ENCODE results near the gene SH3TC1. TPM values are rescaled to one million over a fixed set of nuclear protein-coding genes. Genes with fewer than 3 reads are reported as not detected.

Gene SH3TC1
- total RNA-seq, 2 experiments from 2014 or later: 119 to 127 TPM

GRCh38 chr4:8211737-8212581 is 12.9 kb downstream of the SH3TC1 start:
- H3K4me3 Mint-ChIP-seq: no peak overlapping the region
- intact Hi-C loops (cut with DNase I, micrococcal nuclease): no loop called here
- Histone ChIP-seq H3K27me3 (ENCODE audit: control insufficient read depth in 1 of 2, insufficient read depth in 2 of 2, low read length in 2 of 2) (no peaks in the 10 kb centered on the region), H3K27ac (ENCODE audit: low read depth in 1 of 2, low read length in 2 of 2) (no peak overlapping the region), H3K9me3 (ENCODE audit: control insufficient read depth in 1 of 2, insufficient read depth in 1 of 2, low read length in 2 of 2) (peaks cover 0 to under 1% of the 10 kb centered on the region in 2 experiments), H3K36me3 (ENCODE audit: insufficient read depth, low read length) (peaks cover 59% of the 10 kb centered on the region), H3K4me3 (ENCODE audit: low read length) (no peak overlapping the region), H3K4me1 (ENCODE audit: insufficient read depth, low read length) (no peaks in the 10 kb centered on the region)
- peaks cover 8% of the 10 kb centered on the region for H3K4me1 Mint-ChIP-seq (ENCODE audit: low read depth)
- ChIA-PET POLR2A (no interaction called here), CTCF (no interaction called here)
- no peak for ATAC-seq (ENCODE audit: poor library complexity)
- no peaks in the 10 kb centered on the region for H3K27me3 Mint-ChIP-seq
- H3K27ac Mint-ChIP-seq: no peak overlapping the region
- no peak for DNase-seq
- H3K9me3 Mint-ChIP-seq: no peaks in the 10 kb centered on the region
- peaks cover 33% of the 10 kb centered on the region for H3K36me3 Mint-ChIP-seq (ENCODE audit: low read depth)
- TF ChIP-seq CTCF (IDR thresholded peaks at IDR 0.05): no peak

- Mint-ChIP-seq H3K9me3 (no peaks in the 10 kb centered on the region), H3K4me3 (no peak overlapping the region), H3K36me3 (ENCODE audit: low read depth) (peaks cover 39% of the 10 kb centered on the region), H3K27ac (no peak overlapping the region), H3K4me1 (ENCODE audit: low read depth) (peaks cover 1% of the 10 kb centered on the region), H3K27me3 (no peaks in the 10 kb centered on the region)
- H3K27ac ChIP-seq (ENCODE audit: low read depth in 1 of 2, low read length in 2 of 2): no peak overlapping the region
- H3K36me3 ChIP-seq (ENCODE audit: insufficient read depth, low read length): peaks cover 60% of the 10 kb centered on the region
- no peaks in the 10 kb centered on the region for H3K4me1 ChIP-seq (ENCODE audit: insufficient read depth, low read length)
- ChIA-PET POLR2A (no interaction called here), CTCF (no interaction called here)
- intact Hi-C loops (cut with DNase I, micrococcal nuclease): no loop called here
- no peaks in the 10 kb centered on the region for H3K27me3 ChIP-seq (ENCODE audit: control insufficient read depth in 1 of 2, insufficient read depth in 2 of 2, low read length in 2 of 2)
- ATAC-seq (ENCODE audit: poor library complexity): no peak
- TF ChIP-seq CTCF (IDR thresholded peaks at IDR 0.05): no peak
- H3K4me3 ChIP-seq (ENCODE audit: low read length): no peak overlapping the region
- DNase-seq: no peak
- peaks cover 0 to 4% of the 10 kb centered on the region in 2 experiments for H3K9me3 ChIP-seq (ENCODE audit: control insufficient read depth in 1 of 2, insufficient read depth in 1 of 2, low read length in 2 of 2)
These were observed 13.5 kb downstream of the SH3TC1 start for GRCh38 chr4:8212622-8213021.

GRCh38 chr4:8213121-8213520 is 14.0 kb downstream of the SH3TC1 start:
- Histone ChIP-seq H3K4me3 (ENCODE audit: low read length) (no peak overlapping the region), H3K27ac (ENCODE audit: low read depth in 1 of 2, low read length in 2 of 2) (no peak overlapping the region), H3K27me3 (ENCODE audit: control insufficient read depth in 1 of 2, insufficient read depth in 2 of 2, low read length in 2 of 2) (no peaks in the 10 kb centered on the region), H3K4me1 (ENCODE audit: insufficient read depth, low read length) (peaks cover 2% of the 10 kb centered on the region), H3K9me3 (ENCODE audit: control insufficient read depth in 1 of 2, insufficient read depth in 1 of 2, low read length in 2 of 2) (peaks cover 0 to 4% of the 10 kb centered on the region in 2 experiments), H3K36me3 (ENCODE audit: insufficient read depth, low read length) (peaks cover 62% of the 10 kb centered on the region)
- DNase-seq (no peak), ATAC-seq (ENCODE audit: poor library complexity) (no peak)
- no peak overlapping the region for H3K27ac Mint-ChIP-seq
- intact Hi-C loops (cut with DNase I, micrococcal nuclease): no loop called here
- no peak overlapping the region for H3K4me3 Mint-ChIP-seq
- ChIA-PET CTCF (no interaction called here), POLR2A (no interaction called here)
- no peaks in the 10 kb centered on the region for H3K27me3 Mint-ChIP-seq
- no peaks in the 10 kb centered on the region for H3K9me3 Mint-ChIP-seq
- peaks cover 44% of the 10 kb centered on the region for H3K36me3 Mint-ChIP-seq (ENCODE audit: low read depth)
- TF ChIP-seq CTCF (IDR thresholded peaks at IDR 0.05): no peak
- peaks cover 1% of the 10 kb centered on the region for H3K4me1 Mint-ChIP-seq (ENCODE audit: low read depth)

Measured in CD4-positive, alpha-beta T cell (primary cell).